GM18502 (cell line): ENCODE measurements around the gene SLC25A26.
A peak's percentile ranks its signal among the peaks of the same experiment; 100 is the strongest.

ENCODE experiments used
- ATAC-seq: cut with Tn5 transposase; IDR thresholded peaks from one replicate; pipeline ENCODE4 v1.9.1; 2021; ENCODE audit warnings: mild to moderate bottlenecking; ENCODE audit not compliant: unreplicated experiment, poor library complexity

The SLC25A26 gene

DNA sequence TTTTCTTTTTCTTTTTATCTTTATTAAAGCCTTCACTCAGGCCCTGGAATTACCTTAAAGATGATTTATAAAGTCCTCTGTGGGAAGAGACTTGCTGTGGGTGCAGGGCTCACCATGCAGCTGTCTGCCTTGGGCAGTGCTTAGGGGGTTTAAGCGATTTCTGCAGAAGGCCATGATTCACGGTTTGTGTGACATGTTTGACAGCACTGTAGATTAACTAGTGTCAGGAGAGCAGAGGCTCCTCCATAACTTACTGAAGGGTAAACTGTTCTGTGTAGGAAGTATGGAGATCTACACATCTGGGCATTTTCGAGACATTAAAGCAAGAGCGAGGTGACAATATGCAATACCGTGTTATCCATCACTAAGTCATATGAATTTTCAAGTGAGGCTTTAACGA is 142.3 kb downstream of the SLC25A26 start:
- no peak for ATAC-seq

DNA sequence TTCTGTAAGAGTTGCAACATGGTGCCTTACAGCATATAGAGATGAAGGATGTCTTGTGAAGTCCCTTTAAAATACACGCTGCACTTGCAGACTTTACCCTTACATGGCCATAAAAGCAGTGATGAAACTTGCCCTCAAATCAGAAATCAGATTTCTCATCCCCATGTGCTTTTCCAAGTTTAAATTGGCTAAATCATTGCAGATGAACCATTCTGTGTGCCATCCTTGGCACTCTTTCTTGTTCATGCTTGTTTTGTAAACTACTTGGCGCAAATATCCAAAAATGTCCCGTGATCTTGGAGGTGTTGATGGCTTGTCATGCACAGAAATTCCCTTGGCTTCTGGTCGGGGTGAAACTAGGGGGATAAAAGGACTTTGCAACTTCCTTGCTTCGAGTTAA is 144.3 kb downstream of the SLC25A26 start:
- no peak for ATAC-seq

DNA sequence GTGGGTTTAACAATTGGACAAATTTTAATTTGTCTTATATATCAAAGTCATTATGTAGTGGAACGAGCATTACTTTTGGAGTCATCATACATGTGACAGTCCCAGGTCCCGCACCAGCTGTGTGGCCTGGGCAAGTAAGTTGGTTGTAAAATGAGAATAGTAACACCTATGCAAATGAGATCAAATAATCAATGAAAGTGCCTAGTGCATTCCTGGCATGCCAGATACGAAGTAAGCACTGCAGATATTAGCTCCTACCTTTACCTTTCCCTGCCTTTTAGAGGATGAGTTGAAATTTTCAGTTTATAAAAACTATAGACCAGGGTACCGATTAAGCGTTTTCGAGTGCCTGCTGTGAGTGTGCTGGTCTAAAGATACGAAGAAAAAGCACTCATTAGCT is 145.9 kb downstream of the SLC25A26 start:
- no peak for ATAC-seq

DNA sequence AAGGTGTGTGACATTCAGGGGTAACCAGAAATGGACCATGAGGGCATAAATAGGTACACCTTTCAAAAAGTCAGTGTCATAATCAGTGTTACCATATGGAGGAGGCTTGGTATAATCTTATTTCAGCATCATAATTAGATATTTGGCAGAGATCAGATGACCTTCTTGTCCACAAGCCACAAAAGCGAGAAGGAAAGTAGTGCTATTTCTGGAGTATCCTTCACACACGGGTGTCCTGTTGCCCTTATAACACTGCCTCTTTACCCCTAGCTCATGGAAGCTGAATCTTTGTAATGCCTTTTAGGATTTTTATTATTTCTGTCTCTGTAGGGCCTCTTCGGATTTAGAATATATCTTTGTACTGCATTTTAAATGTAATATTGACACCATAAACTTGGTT is 147.2 kb downstream of the SLC25A26 start:
- no peak for ATAC-seq

DNA sequence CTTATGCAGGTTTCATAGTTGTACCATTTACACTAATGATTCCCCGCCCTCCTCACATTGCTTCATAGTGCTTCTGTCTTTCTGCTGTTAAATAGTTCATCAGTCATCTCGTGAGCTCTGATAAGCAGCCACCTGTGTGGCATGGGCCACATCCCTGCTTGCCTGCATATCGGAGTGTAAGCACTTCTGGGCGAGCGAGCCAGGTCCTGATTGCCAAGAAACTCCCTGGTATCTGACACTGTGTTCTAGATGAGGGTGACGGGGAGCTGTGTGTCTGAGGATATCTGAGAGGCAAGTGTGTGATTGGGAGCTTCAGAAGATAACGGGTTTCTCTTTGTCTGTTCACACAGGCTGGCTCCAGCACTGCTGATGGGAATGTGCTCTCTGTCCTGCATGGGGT is 149.4 kb downstream of the SLC25A26 start:
- no peak for ATAC-seq

DNA sequence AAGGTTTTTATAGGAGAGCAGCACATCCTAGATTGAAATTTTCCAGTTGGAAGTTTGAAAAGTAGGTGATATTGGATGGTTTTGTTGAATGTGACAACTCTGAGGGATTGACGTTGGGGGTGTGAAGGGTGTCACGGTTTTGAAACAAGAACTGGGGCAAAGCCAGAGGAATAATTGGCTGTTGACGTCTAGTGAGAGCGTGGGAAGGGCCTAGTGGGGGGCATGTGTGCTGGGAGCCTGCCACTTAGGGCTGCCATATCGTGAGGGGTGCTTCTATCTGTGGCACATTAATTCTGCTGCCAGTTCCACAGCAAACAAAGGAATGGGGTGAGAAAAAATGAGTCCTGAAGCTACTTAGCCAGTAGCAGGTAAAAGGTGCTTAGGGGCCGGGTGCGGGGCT is 150.6 kb downstream of the SLC25A26 start:
- ATAC-seq = no peak

DNA sequence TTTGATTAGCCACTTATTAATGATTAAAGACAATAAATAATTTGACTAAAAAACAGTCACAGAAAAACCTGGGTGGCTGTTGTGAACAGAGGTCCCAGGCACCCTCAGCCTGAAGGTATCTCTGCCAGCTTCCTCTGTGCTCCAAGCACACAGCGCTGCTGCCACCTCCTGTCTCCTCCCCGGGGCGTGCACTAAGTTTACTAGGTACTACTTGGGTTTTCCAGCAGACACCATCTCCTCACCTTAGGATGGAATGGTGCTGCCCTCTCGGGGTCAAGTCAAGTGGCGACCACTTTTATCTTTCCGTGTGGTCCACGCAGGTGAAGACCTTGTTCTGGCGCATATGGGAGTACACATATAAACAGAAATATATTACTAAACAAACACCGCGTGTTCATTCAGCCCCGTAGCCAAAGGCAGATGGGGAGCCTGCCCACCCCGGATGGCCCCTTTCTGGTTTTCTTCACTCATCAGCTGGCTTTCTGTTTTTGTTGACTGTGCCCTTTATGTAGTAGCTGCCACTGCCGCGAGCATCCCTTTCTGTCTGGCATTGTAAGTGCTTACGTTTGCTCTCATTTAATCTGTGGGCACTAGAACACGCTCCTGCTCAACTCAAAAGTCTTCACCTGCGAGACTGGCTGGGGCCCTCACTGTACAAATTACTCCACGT is 152.0 kb downstream of the SLC25A26 start:
- ATAC-seq = no peak

DNA sequence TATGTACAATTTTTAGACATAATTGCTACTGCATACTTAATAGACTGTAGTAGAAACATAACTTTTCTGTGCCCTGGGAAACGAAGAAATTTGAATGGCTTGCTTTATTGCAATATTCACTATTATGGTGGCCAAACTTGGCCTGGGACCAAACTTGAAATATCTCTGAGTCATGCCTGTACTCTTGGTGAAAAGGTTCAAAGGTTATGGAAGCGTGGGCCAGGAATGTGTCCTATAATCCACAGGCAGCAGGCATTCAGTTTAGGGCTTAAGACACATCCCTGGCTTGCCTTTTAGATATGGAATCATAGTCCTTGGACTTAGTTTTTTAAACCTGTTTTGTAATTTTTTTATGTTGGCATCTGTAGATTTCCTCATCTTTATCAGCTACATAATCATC is 155.8 kb downstream of the SLC25A26 start:
- no peak for ATAC-seq

DNA sequence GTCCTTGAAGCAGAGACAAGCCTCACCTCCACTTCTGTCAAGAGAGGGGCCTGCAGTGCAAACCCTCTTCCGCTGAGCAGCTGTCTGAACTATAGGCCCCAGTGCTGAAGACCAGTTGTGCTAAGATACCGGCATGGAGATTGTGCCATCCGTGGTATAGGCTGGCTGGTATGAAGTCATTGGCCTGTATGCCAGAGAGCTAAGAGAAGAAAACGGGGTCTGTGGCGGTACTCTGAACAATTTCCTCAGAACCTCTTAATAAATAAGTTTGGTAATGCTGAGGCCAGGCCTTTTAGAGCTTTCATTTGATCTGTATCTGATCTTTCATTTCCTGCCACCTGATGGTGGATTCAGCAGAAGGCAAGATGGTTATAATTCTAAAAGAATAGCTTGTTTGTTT is 157.0 kb downstream of the SLC25A26 start:
- ATAC-seq = no peak

DNA sequence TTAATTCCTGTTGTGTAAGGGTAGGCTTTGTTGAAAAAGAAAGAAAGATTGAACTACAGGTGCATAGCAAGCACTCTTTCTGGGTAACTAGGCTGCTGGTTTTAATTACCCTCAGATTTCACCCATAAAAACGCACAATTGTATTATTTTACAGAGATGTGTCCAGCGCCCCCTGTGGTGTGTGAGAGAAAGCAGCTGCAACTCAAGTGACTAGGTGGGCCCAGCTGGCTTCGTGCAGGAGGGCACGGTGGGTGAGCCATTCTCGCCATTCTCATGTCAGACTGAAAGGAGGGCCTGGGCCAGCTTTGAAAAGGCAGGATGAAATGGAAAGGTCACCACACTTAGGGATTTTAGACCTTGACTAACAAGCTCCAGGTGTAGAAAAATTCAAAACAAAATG is 157.5 kb downstream of the SLC25A26 start:
- ATAC-seq = no peak

DNA sequence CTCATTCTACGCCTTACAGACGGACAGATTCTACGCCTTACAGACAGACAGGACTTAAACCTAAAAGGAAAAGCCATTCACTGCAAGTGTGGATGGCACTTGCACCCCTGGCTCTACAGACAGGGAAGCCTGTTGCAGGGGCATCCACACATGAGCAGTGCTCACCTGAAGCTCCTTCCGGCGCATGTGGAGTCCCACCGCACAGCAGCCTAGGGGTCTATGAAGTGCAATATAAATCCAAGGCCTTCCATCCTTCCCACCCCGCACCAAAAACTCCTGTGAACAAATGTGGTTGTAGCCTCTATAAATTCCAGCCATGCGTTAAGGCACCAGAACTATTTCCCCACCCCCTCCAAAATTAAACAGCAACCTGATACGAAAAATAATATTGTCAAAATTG is 158.8 kb downstream of the SLC25A26 start:
- ATAC-seq = no peak

DNA sequence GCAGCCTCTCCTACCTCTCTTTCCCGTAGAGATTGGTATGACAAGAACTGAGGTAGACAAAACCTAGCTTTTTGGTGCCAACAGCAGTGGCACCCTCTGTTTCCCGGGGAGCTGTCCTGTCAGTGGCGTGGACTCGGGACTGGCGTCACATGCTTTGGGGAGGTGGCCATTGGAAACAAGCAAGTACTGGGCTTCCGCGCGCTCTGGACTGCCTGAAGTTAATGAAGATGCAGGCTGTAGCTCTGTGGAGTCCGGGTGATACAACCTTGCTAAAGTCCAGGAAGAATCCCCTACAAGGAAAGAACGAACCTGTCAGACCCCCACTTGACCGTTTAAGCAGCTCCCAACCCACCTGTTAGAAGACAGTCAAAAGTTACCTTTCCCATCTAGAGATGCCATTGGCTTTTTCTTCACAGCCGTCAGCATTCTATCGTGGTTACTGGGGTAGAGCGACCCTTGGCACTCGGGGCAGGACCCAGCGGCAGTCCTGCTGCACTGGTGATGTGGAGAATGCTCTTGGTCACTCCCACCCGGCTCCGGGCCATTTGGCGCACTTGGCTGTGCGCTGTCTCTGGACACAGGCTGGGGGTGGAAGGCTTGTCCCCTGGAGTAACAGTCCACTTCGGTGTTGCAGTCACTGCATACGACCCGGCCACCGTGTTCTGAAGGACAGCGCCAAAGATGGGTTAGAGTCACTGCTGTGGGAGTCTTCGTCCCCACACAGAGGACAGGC is 159.6 kb downstream of the SLC25A26 start:
- ATAC-seq = no peak

DNA sequence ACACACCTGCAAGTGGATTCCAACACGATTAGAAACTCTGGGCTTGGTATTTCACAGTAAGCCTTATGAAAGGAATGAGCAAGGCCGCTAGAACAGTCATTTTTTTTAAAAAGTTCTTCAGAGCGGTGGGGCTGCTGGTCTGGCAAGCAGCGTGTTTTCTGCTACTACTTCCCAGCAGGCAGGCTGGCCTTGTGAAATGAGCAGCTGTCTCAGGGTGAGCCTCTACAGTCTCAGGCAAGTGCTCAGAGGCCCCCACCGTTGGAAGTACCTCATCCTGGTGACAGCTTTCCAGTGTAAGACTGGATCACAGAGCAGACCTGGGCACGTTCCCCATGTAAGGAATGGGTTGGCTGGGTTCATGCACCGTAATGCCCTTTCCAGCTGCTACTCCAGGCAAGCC is 160.8 kb downstream of the SLC25A26 start:
- ATAC-seq = no peak

DNA sequence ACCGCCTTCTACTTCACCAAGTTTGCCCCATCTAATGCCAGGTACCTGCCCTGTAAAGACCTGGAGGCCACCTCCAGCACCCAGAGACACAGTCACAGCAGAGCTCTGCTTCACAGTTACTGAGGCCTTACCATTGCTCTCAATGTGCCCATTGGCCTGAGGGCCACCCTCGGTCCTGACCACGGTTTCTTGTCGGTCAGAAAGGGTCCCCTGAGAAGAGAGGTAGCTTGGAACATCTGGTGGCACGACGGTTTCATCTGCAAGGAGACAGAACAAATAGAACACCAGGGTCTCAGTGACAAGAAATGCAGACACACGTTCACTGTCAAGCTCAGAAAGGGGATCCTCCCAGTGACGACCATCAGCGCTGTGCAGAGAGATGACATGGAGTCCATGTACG is 161.3 kb downstream of the SLC25A26 start:
- ATAC-seq = no peak

DNA sequence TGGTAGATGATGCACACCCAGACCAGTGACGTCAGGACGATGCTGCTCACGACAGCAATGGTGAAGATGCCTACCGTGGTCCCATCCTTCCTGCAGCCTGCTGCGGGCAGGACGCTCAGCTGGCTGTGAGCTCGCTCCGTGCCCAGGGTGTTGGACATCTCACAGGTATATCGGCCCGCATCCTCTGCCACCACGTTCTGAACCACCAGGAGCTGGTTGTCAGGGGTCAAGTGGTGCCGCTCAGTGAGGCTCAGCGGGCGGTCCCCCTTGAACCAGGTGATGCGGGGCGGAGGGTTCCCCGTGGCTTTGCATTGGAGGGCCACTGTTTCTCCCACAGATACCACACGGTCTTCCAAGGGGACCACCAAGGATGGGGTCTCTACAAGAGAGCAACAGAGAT is 162.2 kb downstream of the SLC25A26 start:
- no peak for ATAC-seq

DNA sequence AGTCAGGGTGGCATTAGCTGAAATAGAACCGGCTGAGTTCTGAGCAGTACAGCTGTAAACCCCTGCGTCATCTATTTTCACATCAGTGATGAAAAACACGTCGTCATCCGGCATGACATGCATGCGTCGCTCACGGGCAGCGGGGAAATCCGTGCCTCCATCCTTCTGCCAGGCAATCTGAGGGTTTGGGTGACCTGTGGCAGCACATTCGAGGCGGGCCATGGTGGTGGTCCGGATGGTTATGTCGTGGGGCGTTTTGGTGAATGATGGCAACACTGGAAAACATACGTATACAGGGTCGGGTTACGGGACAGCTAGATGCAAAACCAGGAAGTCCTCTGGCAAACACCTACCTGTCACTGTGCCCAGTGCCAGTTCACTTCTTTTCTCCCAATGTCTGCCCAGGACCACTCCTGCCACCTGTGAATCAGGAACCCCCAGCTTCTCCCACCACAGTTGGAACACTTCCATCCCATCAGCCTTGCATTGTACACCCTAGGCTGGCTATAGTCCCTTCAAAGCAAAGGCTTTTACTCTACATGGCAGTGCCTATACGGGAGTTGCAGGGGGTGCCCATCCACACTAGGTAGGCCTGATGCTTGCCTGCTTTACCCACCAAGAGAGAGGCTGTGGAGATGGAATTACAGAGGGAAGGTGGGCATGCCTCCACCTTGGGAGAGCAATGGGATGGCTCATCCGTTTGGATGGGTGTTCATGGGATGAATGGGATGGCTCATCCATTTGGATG is 163.4 kb downstream of the SLC25A26 start:
- ATAC-seq = no peak

DNA sequence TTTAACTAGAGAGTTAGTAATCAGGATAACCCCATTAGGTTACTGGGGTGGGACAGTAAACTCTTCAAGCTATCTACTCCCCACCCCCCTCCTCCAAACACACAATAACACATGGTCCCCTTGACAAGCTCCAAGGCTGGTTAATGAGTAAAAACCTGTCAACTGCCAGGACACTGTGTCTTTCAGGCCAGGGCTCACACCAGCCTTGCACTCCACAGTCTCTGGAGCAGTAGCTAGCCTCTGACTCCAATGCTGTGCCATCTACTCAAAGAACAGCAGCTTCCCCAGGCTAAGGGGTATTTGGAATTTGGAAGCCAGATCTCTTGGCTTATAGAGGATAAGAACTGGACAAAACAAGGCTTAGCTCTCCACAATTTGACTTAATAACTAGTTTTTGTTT is 164.3 kb downstream of the SLC25A26 start:
- ATAC-seq = no peak

DNA sequence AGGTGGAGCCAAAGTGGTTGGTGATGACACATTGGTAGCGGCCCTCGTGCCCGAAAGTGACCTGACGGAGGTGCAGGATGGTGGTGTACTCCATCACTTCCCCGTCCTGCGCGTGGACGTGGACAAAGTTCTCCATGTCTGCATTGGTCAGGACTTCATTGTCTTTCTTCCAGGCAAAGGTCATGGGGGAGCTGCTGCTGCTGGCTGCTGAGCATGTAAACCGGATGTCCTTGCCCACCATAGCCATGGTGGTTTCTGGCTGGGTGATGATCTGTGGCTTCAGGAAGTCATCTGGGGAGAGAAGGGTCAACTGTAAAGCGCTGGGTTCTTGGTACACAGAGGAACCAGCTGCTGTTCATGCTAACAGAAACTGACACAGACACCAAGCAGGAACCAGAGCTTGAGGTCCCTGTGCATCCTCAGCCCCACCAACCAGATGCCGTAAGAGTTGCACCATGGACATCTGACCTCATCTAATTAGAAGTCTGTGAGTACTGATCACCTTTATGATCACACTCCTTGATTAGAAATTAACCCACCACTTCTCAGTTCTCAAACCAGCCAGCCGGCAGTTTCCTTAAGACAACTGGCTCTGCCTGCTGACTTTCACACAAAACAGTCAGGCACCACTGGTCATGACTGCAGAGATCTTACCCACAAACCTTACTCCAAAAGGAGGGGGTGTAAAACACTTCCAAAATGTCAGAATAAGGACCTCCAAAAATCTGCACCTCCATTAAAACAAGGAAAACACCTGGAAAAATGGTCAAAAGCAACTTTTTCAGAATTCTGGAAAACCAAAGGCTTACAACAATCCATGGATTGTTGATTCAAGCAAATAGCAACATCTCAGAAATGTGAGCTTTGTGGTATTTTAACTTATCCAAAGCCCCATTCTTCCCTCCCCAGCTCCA is 165.5 kb downstream of the SLC25A26 start:
- ATAC-seq = peak; percentile 83

DNA sequence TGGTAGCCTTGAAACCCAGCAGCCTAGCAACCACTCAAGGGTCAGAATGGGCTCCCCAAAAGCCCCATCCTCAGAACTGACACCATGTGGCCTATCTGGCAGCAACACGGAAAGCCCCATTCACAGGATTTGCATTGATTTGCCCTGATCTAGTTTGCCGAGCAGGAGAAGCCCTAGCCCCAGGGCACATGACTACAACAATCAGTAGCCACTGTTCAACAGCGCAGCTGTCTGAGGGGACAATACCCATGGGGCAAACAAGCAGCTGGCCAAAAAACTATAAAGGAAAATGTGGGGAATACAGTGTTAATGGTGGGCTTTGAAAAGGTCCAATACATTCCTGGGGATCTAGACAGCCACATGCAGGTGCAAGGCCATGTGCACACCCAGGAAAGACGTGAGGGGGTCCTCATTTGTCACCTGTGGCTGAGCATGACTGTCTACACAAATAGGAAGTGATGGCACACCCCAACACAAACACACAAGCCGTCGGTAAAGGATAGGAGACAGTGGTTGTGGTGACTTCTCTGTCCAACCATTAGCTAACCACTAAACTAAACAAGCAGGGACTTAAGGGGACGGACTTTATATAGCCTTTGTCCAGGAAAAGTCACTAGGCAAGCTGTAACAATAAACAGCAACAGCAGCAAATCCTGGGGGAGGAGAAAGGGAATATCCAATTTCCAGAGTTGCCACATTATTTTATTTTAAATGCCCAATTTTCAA is 166.3 kb downstream of the SLC25A26 start:
- peak; percentile 61 for ATAC-seq

DNA sequence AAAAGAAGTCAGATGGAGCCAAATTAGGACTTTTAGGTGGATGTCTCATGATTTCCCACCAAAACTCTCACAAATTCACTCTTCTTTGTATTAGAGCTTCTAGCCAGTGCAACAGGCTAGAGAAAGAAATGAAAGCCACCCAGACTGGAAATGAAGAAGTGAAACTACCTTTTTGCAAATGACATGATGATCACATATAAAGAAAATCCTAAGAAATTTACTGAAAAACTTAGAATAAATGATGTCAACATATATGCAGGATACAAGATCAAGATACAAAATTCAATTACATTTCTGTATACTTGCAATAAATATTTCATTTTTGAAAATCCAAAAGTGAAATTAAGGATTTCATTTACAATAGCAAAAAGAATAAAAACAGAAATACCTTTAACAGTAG is 169.2 kb downstream of the SLC25A26 start:
- peak; percentile 35 for ATAC-seq
